Bronchial epithelial cell (primary cell): ENCODE data around the gene C3orf70. TPM values are rescaled to one million over a fixed set of nuclear protein-coding genes. Genes with fewer than 3 reads are reported as not detected.

Experiments
- DNase-seq: peaks from one replicate; pipeline ENCODE4 v3.0.0-alpha.2; 2010; ENCODE audit warnings: low read depth
- FAIRE-seq: peaks from 2 replicates; lab custom pipeline; 2011; peaks lifted over from hg19 to GRCh38; lab: Jason Lieb, UNC
- H3K27me3 ChIP-seq: 2 replicates; pipeline ENCODE4 v1.5.1; 2011; ENCODE audit warnings: low read length; ENCODE audit not compliant: control insufficient read depth, insufficient read depth
- H3K36me3 ChIP-seq: 2 replicates; pipeline ENCODE4 v1.5.1; 2011; ENCODE audit warnings: low read length; ENCODE audit not compliant: control insufficient read depth, insufficient read depth
- H3K4me3 ChIP-seq: 2 replicates; pipeline ENCODE4 v1.5.1; 2011; ENCODE audit warnings: mild to moderate bottlenecking, low read depth, low read length, control low read depth
- total RNA-seq: library from RNA; depleted of rRNA; stranded (reverse); fragments of >200 nt; gene quantifications from 2 replicates; pipeline ENCODE4 v1.2.1, GENCODE V29; 2014
- TF ChIP-seq, protein P1 (sequence below): IDR thresholded peaks from 2 replicates; pipeline ENCODE4 v1.5.1; 2011; ENCODE audit warnings: mild to moderate bottlenecking, moderate library complexity, low read length, control low read depth, inconsistent platforms; ENCODE audit not compliant: insufficient read depth, severe bottlenecking

Gene C3orf70
- total RNA-seq, 1 donor from 2014 or later: under 0.01 TPM

DNA sequence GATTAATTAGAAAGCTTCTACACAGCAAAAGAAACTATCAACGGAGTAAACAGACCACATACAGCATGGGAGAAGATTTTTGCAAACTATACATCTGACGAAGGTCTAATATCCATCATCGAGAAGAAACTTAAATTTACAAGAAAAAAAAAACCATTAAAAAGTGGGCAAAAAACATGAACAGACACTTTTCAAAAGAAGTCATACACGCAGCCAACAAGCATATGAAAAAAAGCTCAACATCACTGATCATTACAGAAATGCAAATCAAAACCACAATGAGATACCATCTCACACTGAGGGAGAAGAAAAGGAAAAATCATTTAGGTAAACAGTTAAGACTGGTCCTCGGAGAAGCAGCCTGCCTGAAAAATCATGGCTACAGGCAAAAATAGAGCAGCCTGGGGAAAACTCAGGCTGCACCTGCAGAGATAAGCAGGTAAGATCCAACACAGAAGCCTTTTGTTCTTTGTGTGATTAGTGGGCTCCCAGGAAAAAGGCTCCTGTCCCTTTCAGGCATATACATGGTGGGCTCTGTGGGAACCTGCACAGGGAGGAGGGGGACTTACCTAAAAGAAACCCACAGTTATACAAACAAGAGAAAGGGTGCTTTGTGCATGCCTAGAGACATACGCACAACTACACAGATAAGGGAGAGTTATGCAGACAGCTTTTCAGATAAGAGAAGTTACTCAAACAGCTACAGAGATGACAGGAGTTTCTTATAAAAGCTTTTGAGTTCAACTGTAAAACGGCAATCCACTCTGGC is 49.3 kb downstream of the C3orf70 start:
- TF ChIP-seq, protein P1, sequence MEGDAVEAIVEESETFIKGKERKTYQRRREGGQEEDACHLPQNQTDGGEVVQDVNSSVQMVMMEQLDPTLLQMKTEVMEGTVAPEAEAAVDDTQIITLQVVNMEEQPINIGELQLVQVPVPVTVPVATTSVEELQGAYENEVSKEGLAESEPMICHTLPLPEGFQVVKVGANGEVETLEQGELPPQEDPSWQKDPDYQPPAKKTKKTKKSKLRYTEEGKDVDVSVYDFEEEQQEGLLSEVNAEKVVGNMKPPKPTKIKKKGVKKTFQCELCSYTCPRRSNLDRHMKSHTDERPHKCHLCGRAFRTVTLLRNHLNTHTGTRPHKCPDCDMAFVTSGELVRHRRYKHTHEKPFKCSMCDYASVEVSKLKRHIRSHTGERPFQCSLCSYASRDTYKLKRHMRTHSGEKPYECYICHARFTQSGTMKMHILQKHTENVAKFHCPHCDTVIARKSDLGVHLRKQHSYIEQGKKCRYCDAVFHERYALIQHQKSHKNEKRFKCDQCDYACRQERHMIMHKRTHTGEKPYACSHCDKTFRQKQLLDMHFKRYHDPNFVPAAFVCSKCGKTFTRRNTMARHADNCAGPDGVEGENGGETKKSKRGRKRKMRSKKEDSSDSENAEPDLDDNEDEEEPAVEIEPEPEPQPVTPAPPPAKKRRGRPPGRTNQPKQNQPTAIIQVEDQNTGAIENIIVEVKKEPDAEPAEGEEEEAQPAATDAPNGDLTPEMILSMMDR: no peak
- FAIRE-seq (no peak), DNase-seq (no peak)
- H3K36me3 ChIP-seq: no peaks in the 10 kb centered on the region
- H3K4me3 ChIP-seq: no peak overlapping the region
- no peaks in the 10 kb centered on the region for H3K27me3 ChIP-seq

- H3K36me3 ChIP-seq: no peaks in the 10 kb centered on the region
- peaks cover 4% of the 10 kb centered on the region for H3K27me3 ChIP-seq
- TF ChIP-seq, protein P1: no peak
- FAIRE-seq: no peak
- DNase-seq: no peak
- H3K4me3 ChIP-seq: no peak overlapping the region
These were observed 58.2 kb downstream of the C3orf70 start for GRCh38 chr3:185094697-185095096.

DNA sequence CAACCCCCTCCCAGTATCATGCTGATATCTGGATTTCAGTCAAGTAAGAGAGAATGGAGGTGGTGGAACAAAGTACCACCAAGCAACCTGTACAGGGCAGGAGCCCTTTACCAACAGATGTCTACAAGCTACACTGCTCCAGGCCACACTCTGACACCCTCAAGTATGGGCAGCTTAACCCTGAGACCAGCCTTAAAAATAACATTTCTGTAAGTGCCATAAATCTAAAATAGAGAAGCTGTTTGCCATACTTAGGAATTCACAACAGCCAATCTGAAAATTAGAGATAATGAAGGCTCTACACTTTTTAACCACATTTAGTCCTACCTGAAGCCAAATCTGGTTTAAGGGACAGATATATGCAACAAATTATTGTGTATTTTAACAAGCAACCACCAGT is 59.7 kb downstream of the C3orf70 start:
- H3K4me3 ChIP-seq: no peak overlapping the region
- TF ChIP-seq, protein P1: no peak
- H3K36me3 ChIP-seq: no peaks in the 10 kb centered on the region
- FAIRE-seq (no peak), DNase-seq (no peak)
- peaks cover 4% of the 10 kb centered on the region for H3K27me3 ChIP-seq

DNA sequence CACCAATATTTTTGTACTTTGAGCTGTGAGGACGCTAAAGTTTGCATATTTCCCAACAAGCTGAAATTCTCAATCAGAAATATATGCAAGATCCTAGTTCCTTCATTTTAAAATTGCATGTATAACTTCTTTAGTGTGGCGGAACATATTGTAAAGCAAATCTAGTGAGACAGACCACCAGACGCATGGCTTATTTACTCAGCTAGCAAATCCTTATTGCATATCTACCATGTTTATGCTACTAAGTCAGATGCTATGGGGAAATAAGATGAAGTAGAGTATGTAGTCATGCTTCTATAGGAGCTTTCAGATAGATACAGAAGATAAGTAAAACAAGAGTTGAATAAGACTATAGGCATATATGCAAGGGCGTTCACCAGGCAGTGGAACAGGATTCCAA is 62.0 kb downstream of the C3orf70 start:
- Histone ChIP-seq H3K27me3 (no peaks in the 10 kb centered on the region), H3K36me3 (no peaks in the 10 kb centered on the region), H3K4me3 (no peak overlapping the region)
- DNase-seq (no peak), FAIRE-seq (no peak)
- TF ChIP-seq, protein P1: no peak

- TF ChIP-seq, protein P1: no peak
- FAIRE-seq (no peak), DNase-seq (no peak)
- Histone ChIP-seq H3K4me3 (no peak overlapping the region), H3K27me3 (no peaks in the 10 kb centered on the region), H3K36me3 (no peaks in the 10 kb centered on the region)
These were observed 63.1 kb downstream of the C3orf70 start for GRCh38 chr3:185089751-185090150.
